ENCODE data around the gene MRPL58. TPM values are rescaled to one million over a fixed set of nuclear protein-coding genes. Genes with fewer than 3 reads are reported as not detected.
A peak's percentile ranks its signal among the peaks of the same experiment; 100 is the strongest.

MRPL58 gene
- total and polyA plus RNA-seq, 2 of the 8 experiments (the other 6 are each of a cell fraction or from before 2014, with no cell fraction given) = 43.6 to 49.1 TPM

- TF ChIP-seq CHD2 (IDR thresholded peaks at IDR 0.05; ENCODE audit: low read length) (peak; percentile 16; the same call in 1 of the 2 replicates), TCF12 (IDR thresholded peaks at IDR 0.05; ENCODE audit: low read depth, low read length) (no peak), JUN (IDR thresholded peaks at IDR 0.05; ENCODE audit: low read depth, low read length) (peak; percentile 69), HDAC2 (IDR thresholded peaks at IDR 0.05; ENCODE audit: borderline replicate concordance in 1 of 2, low read depth in 2 of 2, low read length in 2 of 2) (peak in 1 of 2 experiments; percentile 86; a peak in 1 of 4 replicates), TEAD4 (IDR thresholded peaks at IDR 0.05; ENCODE audit: low read depth, low read length) (no peak), NRF1 (IDR thresholded peaks at IDR 0.05; ENCODE audit: low read depth, low read length) (0 out of 2 replicates have a peak, but pooled peaks have one; percentile 5), CBX5 (IDR thresholded peaks at IDR 0.05; ENCODE audit: low read depth, low read length) (no peak), SRF (IDR thresholded peaks at IDR 0.05; ENCODE audit: low read depth, low read length) (no peak), SIX5 (IDR thresholded peaks at IDR 0.05; ENCODE audit: low read depth, low read length) (no peak), EZH2 (IDR thresholded peaks at IDR 0.05; ENCODE audit: low read depth, low read length, severe bottlenecking) (peak; percentile 48), E2F6 (IDR thresholded peaks at IDR 0.05) (peak; percentile 71), YY1 (IDR thresholded peaks at IDR 0.05; ENCODE audit: low read depth, low read length) (no peak; the same call in 1 of the 2 replicates), EP300 (IDR thresholded peaks at IDR 0.05; ENCODE audit: borderline replicate concordance in 1 of 2, low read depth in 2 of 2, low read length in 2 of 2) (peak in 1 of 2 experiments; percentile 46; a peak in 1 of 3 replicates), RFX5 (IDR thresholded peaks at IDR 0.05; ENCODE audit: borderline replicate concordance, low read depth, low read length) (no peak), CREB1 (IDR thresholded peaks at IDR 0.05) (peak; percentile 78), CHD1 (IDR thresholded peaks at IDR 0.05; ENCODE audit: low read depth, low read length) (no peak), GTF2F1 (IDR thresholded peaks at IDR 0.05; ENCODE audit: borderline replicate concordance, low read depth, low read length) (no peak), CBX8 (IDR thresholded peaks at IDR 0.05; ENCODE audit: borderline replicate concordance, low read depth, low read length) (no peak), TBP (IDR thresholded peaks at IDR 0.05; ENCODE audit: low read depth, low read length) (peak; percentile 40; the same call in 1 of the 2 replicates), KDM5A (IDR thresholded peaks at IDR 0.05; ENCODE audit: low read length) (no peak)
- TF ChIP-seq, protein P1, sequence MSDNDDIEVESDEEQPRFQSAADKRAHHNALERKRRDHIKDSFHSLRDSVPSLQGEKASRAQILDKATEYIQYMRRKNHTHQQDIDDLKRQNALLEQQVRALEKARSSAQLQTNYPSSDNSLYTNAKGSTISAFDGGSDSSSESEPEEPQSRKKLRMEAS (IDR thresholded peaks at IDR 0.05) = peak; percentile 62; the same call in 1 of the 2 replicates
- TF ChIP-seq, protein P2, sequence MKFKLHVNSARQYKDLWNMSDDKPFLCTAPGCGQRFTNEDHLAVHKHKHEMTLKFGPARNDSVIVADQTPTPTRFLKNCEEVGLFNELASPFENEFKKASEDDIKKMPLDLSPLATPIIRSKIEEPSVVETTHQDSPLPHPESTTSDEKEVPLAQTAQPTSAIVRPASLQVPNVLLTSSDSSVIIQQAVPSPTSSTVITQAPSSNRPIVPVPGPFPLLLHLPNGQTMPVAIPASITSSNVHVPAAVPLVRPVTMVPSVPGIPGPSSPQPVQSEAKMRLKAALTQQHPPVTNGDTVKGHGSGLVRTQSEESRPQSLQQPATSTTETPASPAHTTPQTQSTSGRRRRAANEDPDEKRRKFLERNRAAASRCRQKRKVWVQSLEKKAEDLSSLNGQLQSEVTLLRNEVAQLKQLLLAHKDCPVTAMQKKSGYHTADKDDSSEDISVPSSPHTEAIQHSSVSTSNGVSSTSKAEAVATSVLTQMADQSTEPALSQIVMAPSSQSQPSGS (IDR thresholded peaks at IDR 0.05; ENCODE audit: low read length) = peak; percentile 97
These were observed 30.3 kb upstream of the MRPL58 start (continued) for GRCh38 chr17:74981979-74982662.
